ENCODE results near the gene TMEM14B.

GRCh38 chr6:10769419-10769818 is 21.8 kb downstream of the TMEM14B start:
- TF ChIP-seq EZH2 (IDR thresholded peaks at IDR 0.05; ENCODE audit: insufficient read depth, poor library complexity, severe bottlenecking): no peak
- no peak for TF ChIP-seq EZH2phosphoT487 (IDR thresholded peaks at IDR 0.05; ENCODE audit: insufficient read depth, low read depth)
